Activated gamma-delta T cell treated with anti-CD3 and anti-CD28 coated beads, Interleukin-2, amount 50 U/mL, for 16 hours (primary cell): ENCODE measurements around the gene DEGS1.

Experiments
- DNase-seq: peaks from one replicate; pipeline ENCODE4 v3.0.0-alpha.2; 2020; ENCODE audit warnings: low read depth

DEGS1 gene

GRCh38 chr1:224213438-224214119, 30.5 kb downstream of the DEGS1 start:
- no peak for DNase-seq

- no peak for DNase-seq
Observed at GRCh38 chr1:224216382-224216781, 33.3 kb downstream of the DEGS1 start.

- no peak for DNase-seq
Observed at GRCh38 chr1:224217655-224218623, 34.9 kb downstream of the DEGS1 start.

GRCh38 chr1:224219011-224219611, 36.1 kb downstream of the DEGS1 start:
- no peak for DNase-seq

GRCh38 chr1:224219612-224220059, 36.6 kb downstream of the DEGS1 start:
- DNase-seq, result no peak

- DNase-seq, result no peak
Observed at GRCh38 chr1:224223819-224224714, 41.0 kb downstream of the DEGS1 start.

- no peak for DNase-seq
Observed at GRCh38 chr1:224226849-224227502, 43.9 kb downstream of the DEGS1 start.

- DNase-seq, result no peak
Observed at GRCh38 chr1:224234017-224234416, 51.0 kb downstream of the DEGS1 start.

GRCh38 chr1:224235813-224236493, 52.9 kb downstream of the DEGS1 start:
- DNase-seq, result no peak

GRCh38 chr1:224237119-224237881, 54.3 kb downstream of the DEGS1 start:
- DNase-seq, result no peak

- DNase-seq, result no peak
Observed at GRCh38 chr1:224238212-224238611, 55.2 kb downstream of the DEGS1 start.

- no peak for DNase-seq
Observed at GRCh38 chr1:224238756-224239155, 55.7 kb downstream of the DEGS1 start.
